ENCODE measurements around the gene TMPRSS4.
"Not testable (repeated sequence)": the region's sequence is repeated elsewhere in the genome, so short reads cannot be mapped to it uniquely, and the experiment has no call there.

Gene TMPRSS4

GRCh38 chr11:118060081-118060661 lies 16.7 kb upstream of the TMPRSS4 start:
- Histone ChIP-seq H3K36me3 (replicated peaks in 1 of 2; ENCODE audit: control insufficient read depth in 2 of 2, insufficient read depth in 2 of 2, low read length in 2 of 2) (no peaks in the 10 kb centered on the region), H3K9me3 (replicated peaks in 1 of 2; ENCODE audit: control insufficient read depth in 2 of 2, insufficient read depth in 1 of 2, low read depth in 1 of 2, low read length in 2 of 2) (no peaks in the 10 kb centered on the region), H3K27ac (replicated peaks; ENCODE audit: low read length) (no peak overlapping the region), H3K23ac (ENCODE audit: low read depth, low read length, poor library complexity) (peak overlapping the region; percentile 17), H3K9ac (ENCODE audit: low read depth, low read length, poor library complexity) (no peak overlapping the region), H2AK5ac (ENCODE audit: low read depth, low read length) (peak overlapping the region; percentile 63), H3K27me3 (ENCODE audit: control insufficient read depth in 3 of 3, insufficient read depth in 3 of 3, low read depth in 1 of 3, low read length in 3 of 3) (peaks cover 0 to 53% (median 0%) of the 10 kb centered on the region in 3 experiments), H3K14ac (ENCODE audit: low read length) (no peak overlapping the region), H2BK15ac (ENCODE audit: low read length) (no peak overlapping the region), H2BK120ac (ENCODE audit: low read depth, low read length) (no peak overlapping the region), H4K8ac (ENCODE audit: low read depth, low read length) (no peak overlapping the region), H3K18ac (ENCODE audit: low read length) (no peak overlapping the region), H2BK12ac (ENCODE audit: low read length) (no peak overlapping the region), H3K4me1 (ENCODE audit: control insufficient read depth in 2 of 2, insufficient read depth in 1 of 2, low read depth in 1 of 2, low read length in 2 of 2) (peaks cover 0 to 17% of the 10 kb centered on the region in 2 donors), H2BK5ac (ENCODE audit: low read length) (no peak overlapping the region), H3K79me1 (ENCODE audit: low read depth, low read length) (no peaks in the 10 kb centered on the region), H3K4ac (ENCODE audit: low read length) (no peak overlapping the region), H2AFZ (ENCODE audit: low read length) (no peak overlapping the region), H3K4me3 (ENCODE audit: low read length in 2 of 2) (no peak overlapping the region), H4K91ac (ENCODE audit: low read depth, low read length, poor library complexity) (no peak overlapping the region), H3K4me2 (ENCODE audit: insufficient read depth, low read length, poor library complexity, severe bottlenecking) (no peak overlapping the region)
- WGBS, 2 donors (ENCODE audit: extremely low coverage in 2 of 2, insufficient read length in 2 of 2, insufficient replicate concordance in 1 of 2) = no CpG with 5 or more reads among the region's 10 CpGs
- no peak for DNase-seq (ENCODE audit: low spot score)

GRCh38 chr11:118060869-118061268 lies 16.0 kb upstream of the TMPRSS4 start:
- no peak overlapping the region for H2AFZ ChIP-seq (ENCODE audit: low read length)
- H2BK15ac ChIP-seq (ENCODE audit: low read length) = no peak overlapping the region
- H3K27me3 ChIP-seq (ENCODE audit: control insufficient read depth in 3 of 3, insufficient read depth in 3 of 3, low read depth in 1 of 3, low read length in 3 of 3) = peaks cover 0 to 50% (median 0%) of the 10 kb centered on the region in 3 experiments
- peak overlapping the region; percentile 59 for H3K18ac ChIP-seq (ENCODE audit: low read length)
- no CpG with 5 or more reads among the region's 7 CpGs for WGBS, 2 donors (ENCODE audit: extremely low coverage in 2 of 2, insufficient read length in 2 of 2, insufficient replicate concordance in 1 of 2)
- H2BK120ac ChIP-seq (ENCODE audit: low read depth, low read length) = no peak overlapping the region
- H3K4me1 ChIP-seq (ENCODE audit: control insufficient read depth in 2 of 2, insufficient read depth in 1 of 2, low read depth in 1 of 2, low read length in 2 of 2) = peaks cover 0 to 17% of the 10 kb centered on the region in 2 donors
- no peak overlapping the region for H3K23ac ChIP-seq (ENCODE audit: low read depth, low read length, poor library complexity)
- no peaks in the 10 kb centered on the region for H3K36me3 ChIP-seq (replicated peaks in 1 of 2; ENCODE audit: control insufficient read depth in 2 of 2, insufficient read depth in 2 of 2, low read length in 2 of 2)
- H2BK12ac ChIP-seq (ENCODE audit: low read length) = no peak overlapping the region
- DNase-seq (ENCODE audit: low spot score) = no peak
- peak overlapping the region; percentile 32 for H2AK5ac ChIP-seq (ENCODE audit: low read depth, low read length)
- no peak overlapping the region for H3K4me2 ChIP-seq (ENCODE audit: insufficient read depth, low read length, poor library complexity, severe bottlenecking)
- no peak overlapping the region for H3K27ac ChIP-seq (replicated peaks; ENCODE audit: low read length)
- no peak overlapping the region for H3K4me3 ChIP-seq (ENCODE audit: low read length in 2 of 2)
- H3K79me1 ChIP-seq (ENCODE audit: low read depth, low read length) = no peaks in the 10 kb centered on the region
- no peak overlapping the region for H3K4ac ChIP-seq (ENCODE audit: low read length)
- no peak overlapping the region for H4K8ac ChIP-seq (ENCODE audit: low read depth, low read length)
- H2BK5ac ChIP-seq (ENCODE audit: low read length) = no peak overlapping the region
- no peak overlapping the region for H3K9ac ChIP-seq (ENCODE audit: low read depth, low read length, poor library complexity)
- no peak overlapping the region for H4K91ac ChIP-seq (ENCODE audit: low read depth, low read length, poor library complexity)
- no peak overlapping the region for H3K14ac ChIP-seq (ENCODE audit: low read length)
- H3K9me3 ChIP-seq (replicated peaks in 1 of 2; ENCODE audit: control insufficient read depth in 2 of 2, insufficient read depth in 1 of 2, low read depth in 1 of 2, low read length in 2 of 2) = no peaks in the 10 kb centered on the region

- no peak overlapping the region for H3K4me3 ChIP-seq (ENCODE audit: low read length in 2 of 2)
- H3K9ac ChIP-seq (ENCODE audit: low read depth, low read length, poor library complexity) = no peak overlapping the region
- no peak overlapping the region for H2BK15ac ChIP-seq (ENCODE audit: low read length)
- peak overlapping the region; percentile 52 for H3K18ac ChIP-seq (ENCODE audit: low read length)
- no CpG with 5 or more reads among the region's 6 CpGs for WGBS, 2 donors (ENCODE audit: extremely low coverage in 2 of 2, insufficient read length in 2 of 2, insufficient replicate concordance in 1 of 2)
- no peaks in the 10 kb centered on the region for H3K9me3 ChIP-seq (replicated peaks in 1 of 2; ENCODE audit: control insufficient read depth in 2 of 2, insufficient read depth in 1 of 2, low read depth in 1 of 2, low read length in 2 of 2)
- no peak overlapping the region for H2AK5ac ChIP-seq (ENCODE audit: low read depth, low read length)
- no peak overlapping the region for H4K91ac ChIP-seq (ENCODE audit: low read depth, low read length, poor library complexity)
- no peaks in the 10 kb centered on the region for H3K79me1 ChIP-seq (ENCODE audit: low read depth, low read length)
- no peak overlapping the region for H3K14ac ChIP-seq (ENCODE audit: low read length)
- no peak overlapping the region for H3K23ac ChIP-seq (ENCODE audit: low read depth, low read length, poor library complexity)
- no peak overlapping the region for H2AFZ ChIP-seq (ENCODE audit: low read length)
- H2BK5ac ChIP-seq (ENCODE audit: low read length) = no peak overlapping the region
- H2BK12ac ChIP-seq (ENCODE audit: low read length) = no peak overlapping the region
- H4K8ac ChIP-seq (ENCODE audit: low read depth, low read length) = no peak overlapping the region
- H3K27ac ChIP-seq (replicated peaks; ENCODE audit: low read length) = no peak overlapping the region
- H3K36me3 ChIP-seq (replicated peaks in 1 of 2; ENCODE audit: control insufficient read depth in 2 of 2, insufficient read depth in 2 of 2, low read length in 2 of 2) = no peaks in the 10 kb centered on the region
- no peak overlapping the region for H2BK120ac ChIP-seq (ENCODE audit: low read depth, low read length)
- no peak for DNase-seq (ENCODE audit: low spot score)
- peaks cover 0 to 17% of the 10 kb centered on the region in 2 donors for H3K4me1 ChIP-seq (ENCODE audit: control insufficient read depth in 2 of 2, insufficient read depth in 1 of 2, low read depth in 1 of 2, low read length in 2 of 2)
- no peak overlapping the region for H3K4me2 ChIP-seq (ENCODE audit: insufficient read depth, low read length, poor library complexity, severe bottlenecking)
- H3K27me3 ChIP-seq (ENCODE audit: control insufficient read depth in 3 of 3, insufficient read depth in 3 of 3, low read depth in 1 of 3, low read length in 3 of 3) = peaks cover 0 to 42% (median 0%) of the 10 kb centered on the region in 3 experiments
- H3K4ac ChIP-seq (ENCODE audit: low read length) = no peak overlapping the region
These were observed 15.2 kb upstream of the TMPRSS4 start for GRCh38 chr11:118061586-118062125.

GRCh38 chr11:118062181-118062580 lies 14.7 kb upstream of the TMPRSS4 start:
- not testable (repeated sequence) for H2BK12ac ChIP-seq (ENCODE audit: low read length); H3K4ac ChIP-seq (ENCODE audit: low read length); H4K8ac ChIP-seq (ENCODE audit: low read depth, low read length); H3K9ac ChIP-seq (ENCODE audit: low read depth, low read length, poor library complexity); H2BK5ac ChIP-seq (ENCODE audit: low read length); H3K18ac ChIP-seq (ENCODE audit: low read length); H3K36me3 ChIP-seq (replicated peaks in 1 of 2; ENCODE audit: control insufficient read depth in 2 of 2, insufficient read depth in 2 of 2, low read length in 2 of 2); H3K4me2 ChIP-seq (ENCODE audit: insufficient read depth, low read length, poor library complexity, severe bottlenecking); H3K79me1 ChIP-seq (ENCODE audit: low read depth, low read length); H2AK5ac ChIP-seq (ENCODE audit: low read depth, low read length); H4K91ac ChIP-seq (ENCODE audit: low read depth, low read length, poor library complexity); H3K23ac ChIP-seq (ENCODE audit: low read depth, low read length, poor library complexity); H3K14ac ChIP-seq (ENCODE audit: low read length); H3K9me3 ChIP-seq (replicated peaks in 1 of 2; ENCODE audit: control insufficient read depth in 2 of 2, insufficient read depth in 1 of 2, low read depth in 1 of 2, low read length in 2 of 2); DNase-seq (ENCODE audit: low spot score); H2AFZ ChIP-seq (ENCODE audit: low read length); H3K27ac ChIP-seq (replicated peaks; ENCODE audit: low read length); H3K4me3 ChIP-seq (ENCODE audit: low read length in 2 of 2); H2BK120ac ChIP-seq (ENCODE audit: low read depth, low read length); H2BK15ac ChIP-seq (ENCODE audit: low read length)
- peaks cover 0 to 37% (median 0%) of the 10 kb centered on the region in 3 experiments for H3K27me3 ChIP-seq (ENCODE audit: control insufficient read depth in 3 of 3, insufficient read depth in 3 of 3, low read depth in 1 of 3, low read length in 3 of 3)
- peaks cover 0 to 16% of the 10 kb centered on the region in 2 donors for H3K4me1 ChIP-seq (ENCODE audit: control insufficient read depth in 2 of 2, insufficient read depth in 1 of 2, low read depth in 1 of 2, low read length in 2 of 2)
- WGBS, 2 donors (ENCODE audit: extremely low coverage in 2 of 2, insufficient read length in 2 of 2, insufficient replicate concordance in 1 of 2) = no CpG with 5 or more reads among the region's 5 CpGs
